IMR-90 (cell line): ENCODE data around the gene FBXL4. TPM values are rescaled to one million over a fixed set of nuclear protein-coding genes. Genes with fewer than 3 reads are reported as not detected.

Experiments used
- ATAC-seq: fragments of 200-7000 bp; cut with Tn5 transposase; 2 replicates; pipeline ENCODE4 v1.9.1; 2020; ENCODE audit warnings: low read depth, mild to moderate bottlenecking, moderate library complexity
- BruUV-seq: library from RNA; stranded (reverse); fragments of 400-500 nt; replicated peaks from 2 replicates; lab custom pipeline; 2021; lab: Mats Ljungman, UMichigan
- CTCF ChIA-PET: fragments of 300-600 bp; formaldehyde crosslinking; extraction: SDS; loops from one replicate; lab custom pipeline; 2021; ENCODE audit warnings: antibody characterized with exemption; lab: Yijun Ruan, JAX
- POLR2A ChIA-PET: fragments of 300-600 bp; sonication (Branson Sonifier 250); formaldehyde crosslinking; loops from one replicate; lab custom pipeline; 2022; ENCODE audit warnings: antibody characterized with exemption; ENCODE audit not compliant: unreplicated experiment; lab: Charles Lee
- DNase-seq: peaks from one replicate; pipeline ENCODE4 v3.0.0; 2013
- H2AFZ ChIP-seq: replicated peaks from 2 replicates; pipeline ENCODE3; 2013; ENCODE audit warnings: low read length, mild to moderate bottlenecking; ENCODE audit not compliant: poor library complexity
- H2AK5ac ChIP-seq: 2 replicates; pipeline ENCODE4 v1.6.1; 2013; ENCODE audit warnings: low read depth, low read length, inconsistent platforms
- H2AK9ac ChIP-seq: replicated peaks from 2 replicates; pipeline ENCODE3; 2013; ENCODE audit warnings: mild to moderate bottlenecking, low read depth, low read length, moderate library complexity; ENCODE audit not compliant: poor library complexity
- H2BK120ac ChIP-seq: 2 replicates; pipeline ENCODE4 v1.6.1; 2013; ENCODE audit warnings: low read depth, low read length, inconsistent platforms
- H2BK15ac ChIP-seq: 3 replicates; pipeline ENCODE4 v1.6.1; 2013; ENCODE audit warnings: low read depth, low read length, inconsistent platforms
- H2BK20ac ChIP-seq: 2 replicates; pipeline ENCODE4 v1.6.1; 2013; ENCODE audit warnings: low read depth, mild to moderate bottlenecking, inconsistent platforms, low read length, moderate library complexity
- H2BK5ac ChIP-seq: 2 replicates; pipeline ENCODE4 v1.6.1; 2013; ENCODE audit warnings: mild to moderate bottlenecking, low read depth, low read length, inconsistent platforms; ENCODE audit not compliant: poor library complexity, severe bottlenecking
- H3K14ac ChIP-seq: replicated peaks from 2 replicates; pipeline ENCODE4 v1.6.1; 2013; ENCODE audit warnings: low read depth, low read length, inconsistent platforms
- H3K18ac ChIP-seq: 2 replicates; pipeline ENCODE4 v1.6.1; 2013; ENCODE audit warnings: low read depth, low read length, control low read depth
- H3K23ac ChIP-seq: 2 replicates; pipeline ENCODE4 v1.6.1; 2013; ENCODE audit warnings: low read depth, low read length, inconsistent platforms
- H3K27ac ChIP-seq: 2 replicates; pipeline ENCODE4 v1.5.1; 2013; ENCODE audit warnings: mild to moderate bottlenecking, control low read depth, low read length; ENCODE audit not compliant: insufficient read depth
- H3K27me3 ChIP-seq: 2 replicates; pipeline ENCODE4 v1.6.1; 2013; ENCODE audit warnings: low read length; ENCODE audit not compliant: control insufficient read depth, insufficient read depth
- H3K36me3 ChIP-seq: 2 replicates; pipeline ENCODE4 v1.6.1; 2013; ENCODE audit warnings: low read length, mixed read lengths; ENCODE audit not compliant: control insufficient read depth, insufficient read depth
- H3K4ac ChIP-seq: 2 replicates; pipeline ENCODE4 v1.6.1; 2013; ENCODE audit warnings: low read depth, low read length, inconsistent platforms
- H3K4me1 ChIP-seq: 2 replicates; pipeline ENCODE4 v1.6.1; 2013; ENCODE audit warnings: low read length, mixed read lengths; ENCODE audit not compliant: control insufficient read depth, insufficient read depth
- H3K4me2 ChIP-seq: 2 replicates; pipeline ENCODE4 v1.6.1; 2013; ENCODE audit warnings: low read depth, mild to moderate bottlenecking, control low read depth, low read length, moderate library complexity
- H3K4me3 ChIP-seq: 2 replicates; pipeline ENCODE4 v1.5.1; 2013; ENCODE audit warnings: low read depth, mild to moderate bottlenecking, control low read depth, low read length, moderate library complexity; ENCODE audit not compliant: insufficient read depth
- H3K56ac ChIP-seq: 2 replicates; pipeline ENCODE4 v1.6.1; 2013; ENCODE audit warnings: low read length, inconsistent platforms; ENCODE audit not compliant: insufficient read depth; ENCODE audit errors: extremely low read depth
- H3K79me1 ChIP-seq, 2 experiments: 2 replicates each; pipeline ENCODE4 v1.6.1; 2013; ENCODE audit warnings: low read length in 2 of 2, inconsistent platforms in 1 of 2, low read depth in 1 of 2
- H3K9ac ChIP-seq: 2 replicates; pipeline ENCODE4 v1.6.1; 2013; ENCODE audit warnings: low read depth, low read length, control low read depth
- H3K9me1 ChIP-seq: 2 replicates; pipeline ENCODE4 v1.6.1; 2013; ENCODE audit warnings: low read length, inconsistent platforms; ENCODE audit not compliant: insufficient read depth
- H3K9me3 ChIP-seq: 2 replicates; pipeline ENCODE4 v1.6.1; 2013; ENCODE audit warnings: low read length; ENCODE audit not compliant: control insufficient read depth, insufficient read depth
- H4K20me1 ChIP-seq: 2 replicates; pipeline ENCODE4 v1.6.1; 2013; ENCODE audit warnings: low read length, inconsistent platforms; ENCODE audit not compliant: insufficient read depth
- H4K5ac ChIP-seq: 2 replicates; pipeline ENCODE4 v1.6.1; 2013; ENCODE audit warnings: mild to moderate bottlenecking, low read depth, low read length, control low read depth
- H4K8ac ChIP-seq, 2 experiments: 2 replicates each; pipeline ENCODE4 v1.6.1; 2013; ENCODE audit warnings: low read depth in 2 of 2, low read length in 2 of 2, control low read depth in 1 of 2, inconsistent platforms in 1 of 2
- H4K91ac ChIP-seq: 2 replicates; pipeline ENCODE4 v1.6.1; 2013; ENCODE audit warnings: low read depth, low read length, inconsistent platforms; ENCODE audit not compliant: insufficient read depth
- BHLHE40 ChIP-seq: fragments of 150-350 bp; IDR thresholded peaks from 2 replicates; pipeline ENCODE4 v1.6.1; 2016; ENCODE audit warnings: mild to moderate bottlenecking, low read depth, low read length
- CEBPB ChIP-seq: IDR thresholded peaks from 2 replicates; pipeline ENCODE4 v1.6.1; 2012; ENCODE audit warnings: low read depth, low read length, improper control_type of control experiment
- CHD1 ChIP-seq: IDR thresholded peaks from 2 replicates; pipeline ENCODE4 v1.6.1; 2012; ENCODE audit warnings: low read depth, low read length, improper control_type of control experiment
- FOS ChIP-seq: fragments of 150-350 bp; IDR thresholded peaks from 2 replicates; pipeline ENCODE4 v1.6.1; 2016; ENCODE audit warnings: low read depth, low read length
- MAFK ChIP-seq: IDR thresholded peaks from 2 replicates; pipeline ENCODE4 v1.6.1; 2012; ENCODE audit warnings: low read depth, low read length, improper control_type of control experiment
- MXI1 ChIP-seq: IDR thresholded peaks from 2 replicates; pipeline ENCODE4 v1.6.1; 2012; ENCODE audit warnings: low read depth, mild to moderate bottlenecking, low read length, moderate library complexity, borderline replicate concordance
- POLR2A ChIP-seq: IDR thresholded peaks from 2 replicates; pipeline ENCODE4 v1.6.1; 2012; ENCODE audit warnings: mild to moderate bottlenecking, low read depth, low read length
- RAD21 ChIP-seq: IDR thresholded peaks from 2 replicates; pipeline ENCODE4 v1.6.1; 2012; ENCODE audit warnings: low read length, improper control_type of control experiment
- RFX5 ChIP-seq: IDR thresholded peaks from 2 replicates; pipeline ENCODE4 v1.8.0; 2012; ENCODE audit warnings: low read depth, mild to moderate bottlenecking, low read length, moderate library complexity
- SMC3 ChIP-seq: fragments of 150-350 bp; IDR thresholded peaks from 2 replicates; pipeline ENCODE4 v1.6.1; 2016; ENCODE audit warnings: low read depth, mild to moderate bottlenecking, antibody characterized with exemption, low read length, moderate library complexity
- WGBS, 2 experiments: methylation state at CpG; one replicate each; pipeline versions ENCODE4 v1.1.5 to v1.1.7; 2013; ENCODE audit warnings: missing lambda C conversion rate in 2 of 2; ENCODE audit not compliant: insufficient read length in 1 of 2; ENCODE audit errors: extremely low coverage in 2 of 2; 5-methylcytosine and 5-hydroxymethylcytosine counted together
- dilution Hi-C: fragments of 300-500 bp; cut with HindIII; formaldehyde crosslinking; loops from one replicate; pipeline ENCODE4 v1.14.3; 2018; ENCODE audit warnings: low sequenced_read_pairs; ENCODE audit not compliant: unreplicated experiment
- in situ Hi-C: fragments of 300-500 bp; cut with MboI; formaldehyde crosslinking; loops from 3 replicates; pipeline ENCODE4 v1.14.3; 2019; ENCODE audit warnings: low sequenced_read_pairs, inconsistent platforms, mixed read lengths
- intact Hi-C: fragments of 100-400 bp; cut with micrococcal nuclease; formaldehyde crosslinking; loops from 2 replicates; pipeline ENCODE4 v1.10.0; 2022
- polyA plus RNA-seq, 3 experiments: library from polyadenylated mRNA; depleted of rRNA; stranded (reverse); fragments of >200 nt; gene quantifications; 2 replicates each; pipeline ENCODE4 v1.2.3, GENCODE V29; 2012; ENCODE audit warnings: low replicate concordance in 1 of 3
- total RNA-seq: library from RNA; depleted of rRNA; stranded (reverse); fragments of >200 nt; gene quantifications from 2 replicates; pipeline ENCODE4 v1.2.3, GENCODE V29; 2012
- TF ChIP-seq, protein P1 (sequence below): fragments of 150-350 bp; IDR thresholded peaks from 2 replicates; pipeline ENCODE4 v1.6.1; 2017; ENCODE audit warnings: mild to moderate bottlenecking, antibody characterized with exemption, low read length, low read depth
- TF ChIP-seq, protein P2 (sequence below): conservative IDR thresholded peaks from 2 replicates; pipeline ENCODE4 v1.5.1; 2012; ENCODE audit warnings: mild to moderate bottlenecking, low read depth, low read length, improper control_type of control experiment

FBXL4 gene
- total and polyA plus RNA-seq, 2 of the 4 experiments (the other 2 are of a cell fraction) = 7.8 to 17.6 TPM

DNA sequence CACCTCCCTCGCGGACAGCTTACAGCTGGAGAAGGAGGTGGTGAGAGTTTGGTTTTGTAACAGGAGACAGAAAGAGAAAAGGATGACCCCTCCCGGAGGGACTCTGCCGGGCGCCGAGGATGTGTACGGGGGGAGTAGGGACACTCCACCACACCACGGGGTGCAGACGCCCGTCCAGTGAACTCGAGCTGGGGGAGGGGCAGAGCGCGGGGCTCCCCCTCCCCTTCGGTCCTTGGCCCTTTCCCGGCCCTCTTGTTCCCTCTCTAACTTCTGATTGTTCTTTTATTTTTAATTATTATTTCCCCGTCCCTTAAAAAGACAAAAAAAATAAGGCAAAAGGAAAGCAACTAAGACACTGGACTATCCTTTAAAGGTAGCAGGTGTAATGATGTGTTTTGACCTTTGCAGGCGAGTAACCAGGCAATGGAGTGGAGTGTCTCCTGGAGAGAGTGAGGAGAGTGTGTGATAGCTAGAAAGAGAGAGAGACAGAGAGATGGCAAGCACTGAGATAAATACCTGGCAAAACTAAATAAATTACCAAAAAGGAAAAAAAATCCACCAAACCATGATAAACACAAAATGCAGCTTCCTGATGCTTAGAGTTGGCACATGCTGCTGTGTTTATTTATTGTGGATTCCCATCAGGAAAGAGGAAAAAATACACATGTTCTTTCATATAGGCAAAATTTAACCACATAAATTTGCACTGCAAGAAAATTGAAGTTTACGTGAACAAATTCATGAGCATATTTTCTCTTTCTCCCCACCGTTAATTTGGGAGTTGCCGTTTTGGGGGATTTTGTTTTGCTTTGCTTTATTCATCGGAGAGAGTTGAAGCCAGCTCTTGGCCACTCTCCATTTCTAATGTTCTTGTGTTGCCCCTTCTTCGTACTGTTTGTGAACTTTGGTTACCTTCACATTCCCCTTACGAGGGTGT, 111.5 kb downstream of the FBXL4 start:
- dilution Hi-C loops = no loop called here
- ATAC-seq (no peak), DNase-seq (no peak)
- H2BK20ac ChIP-seq = no peak overlapping the region
- no peak overlapping the region for H3K56ac ChIP-seq
- no peak overlapping the region for H3K9ac ChIP-seq
- H3K79me1 ChIP-seq = no peaks in the 10 kb centered on the region
- no peaks in the 10 kb centered on the region for H3K36me3 ChIP-seq
- H3K9me1 ChIP-seq = no peaks in the 10 kb centered on the region
- H3K27me3 ChIP-seq = peaks cover 78% of the 10 kb centered on the region
- H2BK15ac ChIP-seq = no peak overlapping the region
- H3K14ac ChIP-seq = no peak overlapping the region
- no TSS peak for BruUV-seq
- in situ Hi-C loops = no loop called here
- no peak overlapping the region for H2BK120ac ChIP-seq
- no peak overlapping the region for H4K5ac ChIP-seq
- H3K9me3 ChIP-seq = peaks cover 3% of the 10 kb centered on the region; the same call in 1 of the 2 replicates
- 0% methylated on average over 5 of the region's 23 CpGs; no CpG with 5 or more reads in 1 of the 2 experiments for WGBS, 2 experiments
- H2AK5ac ChIP-seq = no peak overlapping the region
- H3K4me1 ChIP-seq = peaks cover 7% of the 10 kb centered on the region; the same call in 1 of the 2 replicates
- H4K8ac ChIP-seq = no peak overlapping the region
- TF ChIP-seq FOS (no peak), SMC3 (no peak), BHLHE40 (no peak), CHD1 (no peak), POLR2A (no peak), CEBPB (no peak), RFX5 (no peak), RAD21 (no peak), MAFK (no peak), MXI1 (no peak)
- TF ChIP-seq, protein P1, sequence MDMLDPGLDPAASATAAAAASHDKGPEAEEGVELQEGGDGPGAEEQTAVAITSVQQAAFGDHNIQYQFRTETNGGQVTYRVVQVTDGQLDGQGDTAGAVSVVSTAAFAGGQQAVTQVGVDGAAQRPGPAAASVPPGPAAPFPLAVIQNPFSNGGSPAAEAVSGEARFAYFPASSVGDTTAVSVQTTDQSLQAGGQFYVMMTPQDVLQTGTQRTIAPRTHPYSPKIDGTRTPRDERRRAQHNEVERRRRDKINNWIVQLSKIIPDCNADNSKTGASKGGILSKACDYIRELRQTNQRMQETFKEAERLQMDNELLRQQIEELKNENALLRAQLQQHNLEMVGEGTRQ = no peak
- TF ChIP-seq, protein P2, sequence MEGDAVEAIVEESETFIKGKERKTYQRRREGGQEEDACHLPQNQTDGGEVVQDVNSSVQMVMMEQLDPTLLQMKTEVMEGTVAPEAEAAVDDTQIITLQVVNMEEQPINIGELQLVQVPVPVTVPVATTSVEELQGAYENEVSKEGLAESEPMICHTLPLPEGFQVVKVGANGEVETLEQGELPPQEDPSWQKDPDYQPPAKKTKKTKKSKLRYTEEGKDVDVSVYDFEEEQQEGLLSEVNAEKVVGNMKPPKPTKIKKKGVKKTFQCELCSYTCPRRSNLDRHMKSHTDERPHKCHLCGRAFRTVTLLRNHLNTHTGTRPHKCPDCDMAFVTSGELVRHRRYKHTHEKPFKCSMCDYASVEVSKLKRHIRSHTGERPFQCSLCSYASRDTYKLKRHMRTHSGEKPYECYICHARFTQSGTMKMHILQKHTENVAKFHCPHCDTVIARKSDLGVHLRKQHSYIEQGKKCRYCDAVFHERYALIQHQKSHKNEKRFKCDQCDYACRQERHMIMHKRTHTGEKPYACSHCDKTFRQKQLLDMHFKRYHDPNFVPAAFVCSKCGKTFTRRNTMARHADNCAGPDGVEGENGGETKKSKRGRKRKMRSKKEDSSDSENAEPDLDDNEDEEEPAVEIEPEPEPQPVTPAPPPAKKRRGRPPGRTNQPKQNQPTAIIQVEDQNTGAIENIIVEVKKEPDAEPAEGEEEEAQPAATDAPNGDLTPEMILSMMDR = no peak
- ChIA-PET CTCF (no interaction called here), POLR2A (no interaction called here)
- no peak overlapping the region for H3K18ac ChIP-seq
- no peak overlapping the region for H2AK9ac ChIP-seq
- H4K20me1 ChIP-seq = no peaks in the 10 kb centered on the region; the same call in none of the 2 replicates
- H3K27ac ChIP-seq = no peak overlapping the region
- no peak overlapping the region for H3K4me3 ChIP-seq
- H4K91ac ChIP-seq = no peak overlapping the region
- no peak overlapping the region for H3K4me2 ChIP-seq
- no peak overlapping the region for H3K23ac ChIP-seq
- intact Hi-C loops = no loop called here
- H2AFZ ChIP-seq = peak overlapping the region; percentile 62
- H3K4ac ChIP-seq = no peak overlapping the region
- no peak overlapping the region for H2BK5ac ChIP-seq
